Peyer's patch (tissue), 4 donors: ENCODE measurements around the gene ATP5ME. TPM values are rescaled to one million over a fixed set of nuclear protein-coding genes. Genes with fewer than 3 reads are reported as not detected.
A peak's percentile ranks its signal among the peaks of the same experiment; 100 is the strongest.

Experiments used
- DNase-seq, 3 donors: peaks; one replicate each; pipeline ENCODE4 v3.0.0-alpha.2; 2017 to 2019
- H3K27ac ChIP-seq, 4 donors: fragments of 200-600 bp; sonication (generic); one replicate each; pipeline ENCODE4 v1.5.1; 2016 to 2019
- H3K27me3 ChIP-seq, 2 donors: fragments of 200-600 bp; sonication (generic); one replicate each; pipeline ENCODE4 v1.5.1; 2019
- H3K36me3 ChIP-seq, 3 donors: fragments of 200-600 bp; sonication (generic); one replicate each; pipeline ENCODE4 v1.5.1; 2016 to 2019
- H3K4me1 ChIP-seq, 4 donors: fragments of 200-600 bp; sonication (generic); one replicate each; pipeline ENCODE4 v1.5.1; 2016 to 2019
- H3K4me3 ChIP-seq, 4 donors: fragments of 200-600 bp; sonication (generic); 1 replicate in 3 of 4; 2 replicates in 1 of 4; pipeline ENCODE4 v1.5.1; 2016 to 2019; ENCODE audit warnings: mild to moderate bottlenecking in 1 of 4
- H3K9me3 ChIP-seq, 4 donors: fragments of 200-600 bp; sonication (generic); one replicate each; pipeline ENCODE4 v1.5.1; 2016 to 2019; ENCODE audit warnings: mild to moderate bottlenecking in 1 of 4
- POLR2A ChIP-seq, 2 donors: fragments of 450-650 bp; IDR thresholded peaks; one replicate each; pipeline ENCODE4 v1.5.1; 2017; ENCODE audit warnings: antibody characterized with exemption in 2 of 2, mild to moderate bottlenecking in 2 of 2, moderate library complexity in 2 of 2
- total RNA-seq, 4 donors: library from RNA; depleted of rRNA; stranded (reverse); fragments of >200 nt; gene quantifications; one replicate each; pipeline ENCODE4 v1.1.0, GENCODE V29; 2016
- TF ChIP-seq, protein P1 (sequence below), 6 experiments: fragments of 450-650 bp in 4 of 6; fragments of 200-600 bp in 2 of 6; sonication (generic) in 1 of 6; IDR thresholded peaks; one replicate each; pipeline ENCODE4 v1.5.1; 2017 to 2019; ENCODE audit warnings: antibody characterized with exemption in 6 of 6, mild to moderate bottlenecking in 3 of 6, moderate library complexity in 1 of 6

The ATP5ME gene
- total RNA-seq, 4 donors from 2014 or later: 102 to 259 (median 184) TPM

GRCh38 chr4:623914-624566 lies 50.0 kb downstream of the ATP5ME start:
- no peak for TF ChIP-seq POLR2A (IDR thresholded peaks at IDR 0.05)
- TF ChIP-seq, protein P1, sequence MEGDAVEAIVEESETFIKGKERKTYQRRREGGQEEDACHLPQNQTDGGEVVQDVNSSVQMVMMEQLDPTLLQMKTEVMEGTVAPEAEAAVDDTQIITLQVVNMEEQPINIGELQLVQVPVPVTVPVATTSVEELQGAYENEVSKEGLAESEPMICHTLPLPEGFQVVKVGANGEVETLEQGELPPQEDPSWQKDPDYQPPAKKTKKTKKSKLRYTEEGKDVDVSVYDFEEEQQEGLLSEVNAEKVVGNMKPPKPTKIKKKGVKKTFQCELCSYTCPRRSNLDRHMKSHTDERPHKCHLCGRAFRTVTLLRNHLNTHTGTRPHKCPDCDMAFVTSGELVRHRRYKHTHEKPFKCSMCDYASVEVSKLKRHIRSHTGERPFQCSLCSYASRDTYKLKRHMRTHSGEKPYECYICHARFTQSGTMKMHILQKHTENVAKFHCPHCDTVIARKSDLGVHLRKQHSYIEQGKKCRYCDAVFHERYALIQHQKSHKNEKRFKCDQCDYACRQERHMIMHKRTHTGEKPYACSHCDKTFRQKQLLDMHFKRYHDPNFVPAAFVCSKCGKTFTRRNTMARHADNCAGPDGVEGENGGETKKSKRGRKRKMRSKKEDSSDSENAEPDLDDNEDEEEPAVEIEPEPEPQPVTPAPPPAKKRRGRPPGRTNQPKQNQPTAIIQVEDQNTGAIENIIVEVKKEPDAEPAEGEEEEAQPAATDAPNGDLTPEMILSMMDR (IDR thresholded peaks at IDR 0.05): no peak
- DNase-seq: peak in 1 of 3 donors; percentile 29
- Histone ChIP-seq H3K4me1 (no peaks in the 10 kb centered on the region), H3K27me3 (no peaks in the 10 kb centered on the region), H3K4me3 (no peak overlapping the region), H3K27ac (no peak overlapping the region), H3K36me3 (no peaks in the 10 kb centered on the region), H3K9me3 (no peaks in the 10 kb centered on the region)

DNA sequence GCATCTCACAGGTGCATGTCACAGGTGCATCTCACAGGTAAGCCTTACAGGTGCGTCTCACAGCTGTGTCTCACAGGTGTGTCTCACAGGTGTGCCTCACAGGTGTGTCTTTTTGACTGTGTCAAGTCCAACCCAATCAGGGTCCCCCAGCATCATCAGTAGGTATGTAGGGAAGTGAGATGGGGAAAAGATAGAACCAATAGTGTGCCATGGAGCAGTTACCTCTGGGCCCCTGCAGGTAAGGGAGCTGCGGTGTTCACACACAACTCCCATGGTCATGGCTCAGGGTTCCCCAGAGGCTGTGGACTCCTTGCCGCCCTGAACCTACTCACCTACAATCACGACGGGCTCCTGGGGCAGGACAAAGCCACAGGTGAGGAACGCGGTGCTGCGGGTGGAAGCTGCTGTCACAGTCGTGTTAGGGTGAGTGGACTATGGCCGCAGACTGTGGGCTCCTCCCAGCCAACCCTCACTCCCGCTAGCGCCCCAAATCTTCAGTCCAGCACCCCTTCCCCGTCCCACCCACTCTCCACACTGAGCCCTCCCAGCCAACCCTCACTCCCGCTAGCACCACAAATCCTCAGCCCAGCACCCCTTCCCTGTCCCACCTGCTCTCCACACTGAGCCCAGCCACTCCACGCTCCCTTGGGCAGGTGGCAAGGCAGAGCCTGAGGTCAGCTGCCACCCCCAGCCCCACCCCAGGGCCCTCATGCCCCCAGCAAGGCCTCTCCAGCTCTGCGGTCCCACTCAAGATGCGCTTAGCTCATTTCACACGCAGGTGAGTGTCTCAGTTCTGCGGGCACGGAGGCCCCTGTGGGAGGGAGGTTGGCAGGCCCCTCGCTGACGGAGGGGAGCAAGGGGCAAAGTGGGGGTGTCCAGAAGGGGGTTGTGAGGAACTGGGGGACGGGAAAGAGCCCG lies 50.8 kb downstream of the ATP5ME start:
- no peak overlapping the region for H3K4me3 ChIP-seq
- DNase-seq: peak in 2 of 3 donors; percentile 20 to 21
- H3K27me3 ChIP-seq: no peaks in the 10 kb centered on the region
- no peak overlapping the region for H3K27ac ChIP-seq
- H3K4me1 ChIP-seq: no peaks in the 10 kb centered on the region
- TF ChIP-seq, protein P1 (IDR thresholded peaks at IDR 0.05): no peak
- TF ChIP-seq POLR2A (IDR thresholded peaks at IDR 0.05): no peak
- no peaks in the 10 kb centered on the region for H3K36me3 ChIP-seq
- no peaks in the 10 kb centered on the region for H3K9me3 ChIP-seq

Other genes with a start within 250 kb of the ATP5ME start
- 10 to 100 TPM; 35.4 to 86.6 (median 40.5) TPM for gene ZNF721, start 175.1 kb downstream of the ATP5ME start, total RNA-seq
- 100 to 1,000 TPM in 3 of 4 donors, 10 to 100 TPM in 1; 63.7 to 123 (median 108) TPM for gene PIGG, start 175.1 kb downstream of the ATP5ME start, total RNA-seq
- gene TMEM271, start 98.0 kb downstream of the ATP5ME start, total RNA-seq: not detected
- 1 to 10 TPM in 2 of 4 donors, under 1 TPM in 1, not detected in 1; 0.27 to 1.8 (median 1.4) TPM for gene PDE6B, start 48.7 kb downstream of the ATP5ME start, total RNA-seq
- gene MYL5, start 266 bp upstream of the ATP5ME start, total RNA-seq: 100 to 1,000 TPM in 2 of 4 donors, 10 to 100 TPM in 2; 82.8 to 135 (median 95.2) TPM
- 10 to 100 TPM in 2 of 4 donors, 1 to 10 TPM in 2; 4.1 to 13.3 (median 9.4) TPM for gene SLC49A3, start 14.9 kb upstream of the ATP5ME start, total RNA-seq
- 100 to 1,000 TPM in 2 of 4 donors, 10 to 100 TPM in 2; 58.3 to 168 (median 93.0) TPM for gene PCGF3, start 31.6 kb upstream of the ATP5ME start, total RNA-seq
- gene CPLX1, start 151.9 kb upstream of the ATP5ME start, total RNA-seq: under 1 TPM in 2 of 4 donors, not detected in 2; 0.35 to 0.67 TPM